ENCODE data around the gene ZFAND3.

The ZFAND3 gene

GRCh38 chr6:38176797-38177751, 357.5 kb downstream of the ZFAND3 start:
- Mint-ChIP-seq H3K4me3 (no peak overlapping the region), H3K27me3 (no peaks in the 10 kb centered on the region), H3K4me1 (ENCODE audit: low read depth) (no peaks in the 10 kb centered on the region), H3K27ac (no peak overlapping the region), H3K9me3 (no peaks in the 10 kb centered on the region), H3K36me3 (ENCODE audit: low read depth) (peaks cover 9% of the 10 kb centered on the region)

- Mint-ChIP-seq H3K27ac (no peak overlapping the region), H3K36me3 (ENCODE audit: low read depth) (peaks cover 9% of the 10 kb centered on the region), H3K4me1 (ENCODE audit: low read depth) (no peaks in the 10 kb centered on the region), H3K9me3 (no peaks in the 10 kb centered on the region), H3K4me3 (no peak overlapping the region), H3K27me3 (no peaks in the 10 kb centered on the region)
Observed at GRCh38 chr6:38177882-38178583, 358.5 kb downstream of the ZFAND3 start.

DNA sequence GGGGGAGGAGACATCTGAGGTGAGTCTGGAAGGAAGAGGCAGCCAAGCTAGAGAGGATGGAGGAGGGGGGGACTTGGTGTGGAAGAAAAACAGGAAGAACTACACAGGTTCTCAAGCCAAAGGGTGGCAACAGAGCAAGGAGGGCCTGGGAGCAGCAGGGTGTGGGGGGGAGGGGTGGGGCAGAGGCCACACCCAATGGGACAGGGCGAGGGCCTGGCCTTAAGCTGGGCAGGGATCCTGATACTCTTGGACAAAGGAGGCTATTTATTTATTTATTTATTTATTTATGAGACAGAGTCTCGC, 359.0 kb downstream of the ZFAND3 start:
- peaks cover 5% of the 10 kb centered on the region for H3K36me3 Mint-ChIP-seq (ENCODE audit: low read depth)
- no peaks in the 10 kb centered on the region for H3K9me3 Mint-ChIP-seq
- no peaks in the 10 kb centered on the region for H3K27me3 Mint-ChIP-seq
- H3K4me1 Mint-ChIP-seq (ENCODE audit: low read depth): no peaks in the 10 kb centered on the region
- H3K4me3 Mint-ChIP-seq: no peak overlapping the region
- no peak overlapping the region for H3K27ac Mint-ChIP-seq

- Mint-ChIP-seq H3K4me3 (no peak overlapping the region), H3K4me1 (ENCODE audit: low read depth) (no peaks in the 10 kb centered on the region), H3K9me3 (no peaks in the 10 kb centered on the region), H3K36me3 (ENCODE audit: low read depth) (peaks cover 9% of the 10 kb centered on the region), H3K27ac (no peak overlapping the region), H3K27me3 (no peaks in the 10 kb centered on the region)
Observed at GRCh38 chr6:38179300-38179699, 359.8 kb downstream of the ZFAND3 start.

- H3K36me3 Mint-ChIP-seq (ENCODE audit: low read depth): peaks cover 9% of the 10 kb centered on the region
- no peak overlapping the region for H3K27ac Mint-ChIP-seq
- no peaks in the 10 kb centered on the region for H3K27me3 Mint-ChIP-seq
- no peaks in the 10 kb centered on the region for H3K4me1 Mint-ChIP-seq (ENCODE audit: low read depth)
- no peaks in the 10 kb centered on the region for H3K9me3 Mint-ChIP-seq
- H3K4me3 Mint-ChIP-seq: no peak overlapping the region
Observed at GRCh38 chr6:38179794-38180430, 360.4 kb downstream of the ZFAND3 start.

- no peaks in the 10 kb centered on the region for H3K27me3 Mint-ChIP-seq
- no peaks in the 10 kb centered on the region for H3K4me1 Mint-ChIP-seq (ENCODE audit: low read depth)
- no peaks in the 10 kb centered on the region for H3K9me3 Mint-ChIP-seq
- no peak overlapping the region for H3K4me3 Mint-ChIP-seq
- H3K36me3 Mint-ChIP-seq (ENCODE audit: low read depth): peaks cover 9% of the 10 kb centered on the region
- no peak overlapping the region for H3K27ac Mint-ChIP-seq
Observed at GRCh38 chr6:38180586-38180985, 361.1 kb downstream of the ZFAND3 start.

DNA sequence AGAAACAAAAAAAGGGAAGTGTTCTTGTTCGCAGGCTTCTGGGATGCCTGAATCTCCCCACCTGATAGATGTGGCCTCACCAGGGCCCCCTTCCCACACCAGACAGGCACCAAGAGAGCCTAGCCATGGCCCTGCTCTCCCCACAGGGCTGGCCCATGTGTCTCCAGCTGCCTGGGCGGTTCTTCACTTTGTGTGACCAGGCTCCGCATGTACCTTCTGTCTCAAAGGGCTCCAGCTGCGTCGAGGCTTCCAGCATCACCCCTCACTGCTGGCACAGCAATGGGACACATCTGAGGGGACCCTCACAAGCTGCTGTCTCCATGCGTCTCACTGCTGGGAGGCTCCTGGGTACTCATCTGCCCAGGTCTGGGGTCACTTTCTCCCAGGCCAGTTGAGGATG, 362.9 kb downstream of the ZFAND3 start:
- Mint-ChIP-seq H3K4me1 (ENCODE audit: low read depth) (no peaks in the 10 kb centered on the region), H3K36me3 (ENCODE audit: low read depth) (peaks cover 13% of the 10 kb centered on the region), H3K4me3 (no peak overlapping the region), H3K27ac (no peak overlapping the region), H3K27me3 (no peaks in the 10 kb centered on the region), H3K9me3 (no peaks in the 10 kb centered on the region)

- Mint-ChIP-seq H3K27me3 (no peaks in the 10 kb centered on the region), H3K9me3 (no peaks in the 10 kb centered on the region), H3K27ac (no peak overlapping the region)
Observed at GRCh38 chr6:38183856-38184584, 364.5 kb downstream of the ZFAND3 start.

DNA sequence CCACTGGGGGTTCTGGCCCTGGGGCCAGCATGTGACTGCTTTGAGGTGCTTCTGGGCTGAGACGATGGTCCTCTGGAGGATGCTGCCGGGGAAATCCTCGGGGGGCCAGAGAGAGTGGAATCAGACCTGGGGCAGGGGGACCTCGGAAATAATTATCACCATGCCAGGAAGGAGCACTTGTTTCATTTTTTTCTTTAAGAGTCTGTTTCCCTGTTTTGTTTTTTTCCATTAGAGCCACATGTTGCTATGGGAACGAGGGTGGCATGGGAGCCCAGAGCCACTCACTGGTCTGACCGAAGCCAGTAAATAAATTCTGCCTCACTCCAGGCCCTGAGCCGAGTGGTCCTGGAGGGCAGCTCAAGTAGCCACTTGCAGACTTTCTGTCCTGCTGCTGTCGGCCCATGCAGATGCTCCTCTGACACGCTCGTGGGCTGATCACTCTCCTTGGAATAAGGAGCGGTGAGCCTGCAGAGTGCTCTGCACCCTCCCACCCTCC, 365.1 kb downstream of the ZFAND3 start:
- Mint-ChIP-seq H3K36me3 (ENCODE audit: low read depth) (peaks cover 18% of the 10 kb centered on the region), H3K4me1 (ENCODE audit: low read depth) (no peaks in the 10 kb centered on the region), H3K9me3 (no peaks in the 10 kb centered on the region), H3K4me3 (no peak overlapping the region), H3K27me3 (no peaks in the 10 kb centered on the region), H3K27ac (no peak overlapping the region)

More at GRCh38 chr6:38183856-38184584, 364.5 kb downstream of the ZFAND3 start:
- Mint-ChIP-seq H3K4me1 (ENCODE audit: low read depth) (no peaks in the 10 kb centered on the region), H3K4me3 (no peak overlapping the region), H3K36me3 (ENCODE audit: low read depth) (peaks cover 18% of the 10 kb centered on the region)

- Mint-ChIP-seq H3K9me3 (no peaks in the 10 kb centered on the region), H3K4me3 (no peak overlapping the region), H3K27ac (no peak overlapping the region), H3K4me1 (ENCODE audit: low read depth) (no peaks in the 10 kb centered on the region), H3K27me3 (no peaks in the 10 kb centered on the region), H3K36me3 (ENCODE audit: low read depth) (peaks cover 18% of the 10 kb centered on the region)
Observed at GRCh38 chr6:38185244-38185643, 365.7 kb downstream of the ZFAND3 start.

DNA sequence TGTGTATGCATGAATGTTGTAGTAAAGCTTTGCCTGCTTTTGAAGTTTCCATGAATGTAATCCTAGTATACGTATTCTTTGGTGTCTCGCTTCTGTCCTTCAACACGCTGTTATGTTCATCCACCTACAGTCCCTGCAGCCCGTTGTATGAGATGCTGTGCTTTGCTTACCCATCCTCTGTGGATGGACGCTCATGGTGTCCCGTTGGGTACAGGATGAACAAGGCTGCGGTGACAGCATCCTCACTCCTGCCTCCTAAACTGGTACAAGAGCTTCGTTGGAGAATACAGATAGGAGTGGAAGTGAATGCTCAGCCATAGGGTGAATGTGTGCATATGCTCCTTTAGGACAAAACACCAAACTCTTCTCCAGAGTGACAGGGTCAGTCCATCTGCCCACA, 366.2 kb downstream of the ZFAND3 start:
- H3K27me3 Mint-ChIP-seq: no peaks in the 10 kb centered on the region
- peaks cover 21% of the 10 kb centered on the region for H3K36me3 Mint-ChIP-seq (ENCODE audit: low read depth)
- no peaks in the 10 kb centered on the region for H3K4me1 Mint-ChIP-seq (ENCODE audit: low read depth)
- no peak overlapping the region for H3K4me3 Mint-ChIP-seq
- H3K9me3 Mint-ChIP-seq: no peaks in the 10 kb centered on the region
- no peak overlapping the region for H3K27ac Mint-ChIP-seq

- Mint-ChIP-seq H3K36me3 (ENCODE audit: low read depth) (peaks cover 17% of the 10 kb centered on the region), H3K27me3 (no peaks in the 10 kb centered on the region), H3K4me1 (ENCODE audit: low read depth) (no peaks in the 10 kb centered on the region), H3K4me3 (no peak overlapping the region), H3K9me3 (no peaks in the 10 kb centered on the region), H3K27ac (no peak overlapping the region)
Observed at GRCh38 chr6:38187325-38187724, 367.8 kb downstream of the ZFAND3 start.

GRCh38 chr6:38187811-38188590, 368.5 kb downstream of the ZFAND3 start:
- Mint-ChIP-seq H3K4me3 (no peak overlapping the region), H3K27ac (no peak overlapping the region), H3K36me3 (ENCODE audit: low read depth) (peaks cover 17% of the 10 kb centered on the region), H3K9me3 (no peaks in the 10 kb centered on the region), H3K4me1 (ENCODE audit: low read depth) (no peaks in the 10 kb centered on the region), H3K27me3 (no peaks in the 10 kb centered on the region)

Data from stimulated activated naive CD8-positive, alpha-beta T cell treated with anti-CD3 and anti-CD28 coated beads, Interleukin-15, Interleukin-2, amounts not matched to agents 100 ng/mL and 50 ng/mL, for 24 hours (primary cell).